ENCODE results near the gene CDON.
A peak's percentile ranks its signal among the peaks of the same experiment; 100 is the strongest.
"Not testable (repeated sequence)": the region's sequence is repeated elsewhere in the genome, so short reads cannot be mapped to it uniquely, and the experiment has no call there.

Gene CDON

DNA sequence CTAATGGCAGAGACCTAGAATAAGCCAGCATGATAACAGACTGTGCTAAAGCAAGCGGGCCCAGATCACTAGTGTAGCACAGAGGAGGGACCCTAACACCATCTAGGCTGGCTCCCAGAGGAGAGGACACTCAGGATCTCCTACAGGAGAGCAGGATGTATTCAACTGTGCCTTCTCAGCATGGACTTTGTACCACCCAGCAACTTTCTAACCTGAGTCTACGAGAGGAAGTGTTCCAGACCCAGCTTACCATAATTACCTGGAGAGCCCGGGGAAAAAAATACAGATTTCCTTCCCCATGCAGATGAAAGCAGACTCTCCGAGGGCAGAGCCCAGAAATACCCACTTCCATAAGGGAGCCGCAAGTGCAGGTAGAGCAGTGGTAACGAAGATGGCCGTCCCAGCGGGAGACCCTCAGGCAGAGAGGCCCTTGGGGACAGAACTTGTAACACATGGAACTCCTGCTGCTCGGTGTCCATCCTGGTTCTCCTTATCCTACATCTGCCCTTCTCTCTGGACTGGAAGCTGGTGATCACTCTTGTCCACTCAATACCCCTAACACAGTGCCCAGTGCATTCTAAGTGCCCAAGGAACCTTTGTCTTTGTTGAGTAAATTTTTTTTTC is 138.2 kb downstream of the CDON start:
- DNase-seq (ENCODE audit: low read depth in 3 of 3) = no peak

DNA sequence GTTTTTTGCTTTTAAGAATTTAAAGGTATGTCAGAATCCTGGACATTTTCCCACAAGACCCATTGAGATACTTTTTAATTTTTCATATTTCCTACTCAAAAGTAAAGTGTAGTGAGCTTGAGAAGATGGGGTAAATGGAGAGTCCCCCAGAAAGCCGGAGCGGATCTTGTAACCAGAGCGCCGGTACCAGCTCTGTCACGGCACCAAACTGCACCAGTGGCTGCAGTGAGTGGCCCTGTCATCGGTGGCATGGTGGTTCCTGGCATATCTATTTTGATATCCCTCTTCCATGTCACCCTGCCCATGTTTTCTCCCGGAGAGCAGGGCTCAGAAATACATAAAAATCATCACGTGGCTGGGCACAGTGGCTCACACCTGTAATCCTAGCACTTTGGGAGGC is 139.0 kb downstream of the CDON start:
- DNase-seq (ENCODE audit: low read depth in 3 of 3) = no peak

- peak in 1 of 3 experiments; percentile 25 for DNase-seq (ENCODE audit: low read depth in 3 of 3)
Measured at GRCh38 chr11:125923012-125923579, 139.6 kb downstream of the CDON start.

DNA sequence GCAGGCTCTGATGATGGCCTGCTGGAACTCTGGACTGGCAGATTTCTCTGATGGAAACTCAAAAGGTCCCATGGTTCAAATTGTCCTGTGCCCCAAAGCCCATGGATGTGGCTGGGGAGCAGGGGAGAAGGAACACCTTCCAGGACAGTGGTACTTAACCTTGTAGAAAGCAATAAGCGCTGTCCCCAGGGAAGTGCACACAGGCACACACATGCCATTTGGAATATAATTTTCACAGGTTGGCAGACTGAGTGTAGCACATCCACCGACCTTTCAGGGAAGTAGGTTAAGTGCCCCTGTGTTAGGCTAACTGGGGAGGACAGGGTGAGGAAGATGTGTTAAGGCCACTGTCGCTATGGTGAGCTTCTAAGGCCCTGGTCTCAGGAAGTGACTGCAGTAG is 140.5 kb downstream of the CDON start:
- no peak for DNase-seq (ENCODE audit: low read depth in 3 of 3)

- no peak for DNase-seq (ENCODE audit: low read depth in 3 of 3)
Measured at GRCh38 chr11:125921042-125921441, 141.6 kb downstream of the CDON start.

DNA sequence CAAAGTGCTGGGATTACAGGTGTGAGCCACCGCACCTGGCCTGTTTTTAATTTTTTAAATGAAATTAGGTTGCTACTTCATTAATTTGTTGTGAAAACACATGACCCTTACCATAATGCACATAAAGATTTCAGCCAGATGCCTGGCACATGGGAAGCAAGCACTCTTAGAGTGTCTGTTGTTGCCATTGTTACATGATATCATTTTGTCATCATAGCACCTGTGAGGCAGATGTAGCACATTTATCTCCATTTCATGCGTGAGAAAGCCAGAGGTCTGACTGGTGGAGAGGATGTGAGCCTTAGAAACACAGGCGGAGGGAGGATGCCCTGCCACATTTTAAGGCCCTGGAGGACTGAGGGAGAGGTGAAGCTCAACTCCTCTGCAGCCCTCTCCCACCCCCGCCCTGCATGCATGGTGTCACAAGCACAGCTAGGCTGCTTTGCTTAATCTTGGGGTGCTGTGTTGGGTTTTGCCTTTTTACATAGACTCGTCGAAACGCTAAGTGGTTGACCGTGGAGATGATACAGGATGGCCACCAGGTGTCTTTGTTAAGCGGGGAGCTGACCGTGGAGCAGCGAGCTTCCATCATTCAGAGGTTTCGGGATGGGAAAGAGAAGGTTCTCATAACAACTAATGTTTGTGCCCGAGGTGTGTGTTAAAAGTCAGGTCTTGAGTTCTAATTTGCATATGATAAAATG is 144.4 kb downstream of the CDON start:
- no peak for DNase-seq (ENCODE audit: low read depth in 3 of 3)

GRCh38 chr11:125916683-125917347 is 145.9 kb downstream of the CDON start:
- DNase-seq (ENCODE audit: low read depth in 3 of 3) = no peak

DNA sequence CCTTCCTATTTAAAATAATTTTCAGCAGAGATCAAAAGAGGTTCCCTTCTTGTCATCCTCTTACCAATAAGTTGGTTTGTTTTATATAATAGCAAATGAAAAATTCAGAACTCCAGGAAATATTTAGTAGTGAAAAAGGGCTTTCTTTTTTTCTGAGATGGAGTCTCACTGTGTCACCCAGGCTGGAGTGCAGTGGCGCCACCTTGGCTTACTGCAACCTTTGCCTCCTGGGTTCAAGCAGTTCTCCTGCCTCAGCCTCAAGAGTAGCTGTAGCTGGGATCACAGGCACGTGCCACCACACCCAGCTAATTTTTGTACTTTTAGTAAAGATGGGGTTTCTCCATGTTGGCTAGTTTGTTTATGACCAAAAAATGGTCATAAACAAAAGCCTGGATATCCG is 148.1 kb downstream of the CDON start:
- DNase-seq (ENCODE audit: low read depth in 3 of 3) = not testable (repeated sequence)

GRCh38 chr11:125910226-125910849 is 152.3 kb downstream of the CDON start:
- DNase-seq (ENCODE audit: low read depth in 3 of 3) = no peak

Measured in stimulated activated CD4-positive, alpha-beta T cell treated with anti-CD3 and anti-CD28 coated beads, TNF-alpha, amount 100 ng/mL, for 4 hours (primary cell).